ENCODE results near the gene BMPR1A.
"Not testable (repeated sequence)": the region's sequence is repeated elsewhere in the genome, so short reads cannot be mapped to it uniquely, and the experiment has no call there.

BMPR1A gene

GRCh38 chr10:86936661-86937501 lies 180.5 kb downstream of the BMPR1A start:
- DNase-seq (ENCODE audit: low read depth in 1 of 2, low spot score in 1 of 2): no peak

- no peak for DNase-seq (ENCODE audit: low read depth in 1 of 2, low spot score in 1 of 2)
Measured at GRCh38 chr10:86937502-86938154, 181.2 kb downstream of the BMPR1A start.

GRCh38 chr10:86938260-86938659 lies 181.8 kb downstream of the BMPR1A start:
- no peak for DNase-seq (ENCODE audit: low read depth in 1 of 2, low spot score in 1 of 2)

GRCh38 chr10:86940076-86940475 lies 183.7 kb downstream of the BMPR1A start:
- not testable (repeated sequence) for DNase-seq (ENCODE audit: low read depth in 1 of 2, low spot score in 1 of 2)

GRCh38 chr10:86940677-86941076 lies 184.3 kb downstream of the BMPR1A start:
- no peak for DNase-seq (ENCODE audit: low read depth in 1 of 2, low spot score in 1 of 2)

- DNase-seq (ENCODE audit: low read depth in 1 of 2, low spot score in 1 of 2): no peak
Measured at GRCh38 chr10:86941426-86941825, 185.0 kb downstream of the BMPR1A start.

GRCh38 chr10:86941991-86942421 lies 185.6 kb downstream of the BMPR1A start:
- DNase-seq (ENCODE audit: low read depth in 1 of 2, low spot score in 1 of 2): no peak

GRCh38 chr10:86942441-86943315 lies 186.3 kb downstream of the BMPR1A start:
- no peak for DNase-seq (ENCODE audit: low read depth in 1 of 2, low spot score in 1 of 2)

- no peak for DNase-seq (ENCODE audit: low read depth in 1 of 2, low spot score in 1 of 2)
Measured at GRCh38 chr10:86943316-86944030, 187.1 kb downstream of the BMPR1A start.

- DNase-seq (ENCODE audit: low read depth in 1 of 2, low spot score in 1 of 2): no peak
Measured at GRCh38 chr10:86944031-86944419, 187.6 kb downstream of the BMPR1A start.

GRCh38 chr10:86944471-86944870 lies 188.1 kb downstream of the BMPR1A start:
- DNase-seq (ENCODE audit: low read depth in 1 of 2, low spot score in 1 of 2): no peak

- DNase-seq (ENCODE audit: low read depth in 1 of 2, low spot score in 1 of 2): no peak
Measured at GRCh38 chr10:86944907-86945306, 188.5 kb downstream of the BMPR1A start.

- DNase-seq (ENCODE audit: low read depth in 1 of 2, low spot score in 1 of 2): no peak
Measured at GRCh38 chr10:86945361-86946212, 189.2 kb downstream of the BMPR1A start.

- no peak for DNase-seq (ENCODE audit: low read depth in 1 of 2, low spot score in 1 of 2)
Measured at GRCh38 chr10:86946213-86947155, 190.1 kb downstream of the BMPR1A start.

- not testable (repeated sequence) for DNase-seq (ENCODE audit: low read depth in 1 of 2, low spot score in 1 of 2)
Measured at GRCh38 chr10:86947806-86948205, 191.4 kb downstream of the BMPR1A start.

GRCh38 chr10:86950349-86950748 lies 193.9 kb downstream of the BMPR1A start:
- DNase-seq (ENCODE audit: low read depth in 1 of 2, low spot score in 1 of 2): no peak

- no peak for DNase-seq (ENCODE audit: low read depth in 1 of 2, low spot score in 1 of 2)
Measured at GRCh38 chr10:86951184-86951761, 194.9 kb downstream of the BMPR1A start.

- no peak for DNase-seq (ENCODE audit: low read depth in 1 of 2, low spot score in 1 of 2)
Measured at GRCh38 chr10:86952106-86952505, 195.7 kb downstream of the BMPR1A start.

All from activated T-helper 1 cell treated with anti-CD3 and anti-CD28 coated beads, Interleukin-2, amount 50 U/mL, for 16 hours (primary cell).